ENCODE results near the gene SCNN1B.

Gene SCNN1B

GRCh38 chr16:23369416-23369815, 67.3 kb downstream of the SCNN1B start:
- Histone ChIP-seq H3K36me3 (ENCODE audit: control insufficient read depth, insufficient read depth, low read length) (no peaks in the 10 kb centered on the region), H3K4me1 (ENCODE audit: control insufficient read depth, insufficient read depth, low read length) (0 out of 2 replicates have a peak, but pooled peaks cover 2% of the 10 kb centered on the region), H3K9me3 (ENCODE audit: control insufficient read depth, insufficient read depth, low read length) (no peaks in the 10 kb centered on the region), H3K27ac (ENCODE audit: low read length) (no peak overlapping the region), H3K4me3 (ENCODE audit: low read length) (no peak overlapping the region), H3K27me3 (ENCODE audit: control insufficient read depth, insufficient read depth, low read length) (no peaks in the 10 kb centered on the region)
- DNase-seq (ENCODE audit: low read depth, low spot score): no peak
- WGBS (ENCODE audit: insufficient coverage, insufficient read length): no CpG with 5 or more reads among the region's 7 CpGs

GRCh38 chr16:23371368-23371767, 69.3 kb downstream of the SCNN1B start:
- DNase-seq (ENCODE audit: low read depth, low spot score): no peak
- WGBS (ENCODE audit: insufficient coverage, insufficient read length): no CpG with 5 or more reads among the region's 9 CpGs
- no peak overlapping the region for H3K4me3 ChIP-seq (ENCODE audit: low read length)
- no peaks in the 10 kb centered on the region for H3K27me3 ChIP-seq (ENCODE audit: control insufficient read depth, insufficient read depth, low read length)
- no peak overlapping the region for H3K27ac ChIP-seq (ENCODE audit: low read length)
- H3K4me1 ChIP-seq (ENCODE audit: control insufficient read depth, insufficient read depth, low read length): no peaks in the 10 kb centered on the region
- H3K9me3 ChIP-seq (ENCODE audit: control insufficient read depth, insufficient read depth, low read length): no peaks in the 10 kb centered on the region
- H3K36me3 ChIP-seq (ENCODE audit: control insufficient read depth, insufficient read depth, low read length): no peaks in the 10 kb centered on the region

GRCh38 chr16:23373436-23374219, 71.5 kb downstream of the SCNN1B start:
- no peaks in the 10 kb centered on the region for H3K27me3 ChIP-seq (ENCODE audit: control insufficient read depth, insufficient read depth, low read length)

DNA sequence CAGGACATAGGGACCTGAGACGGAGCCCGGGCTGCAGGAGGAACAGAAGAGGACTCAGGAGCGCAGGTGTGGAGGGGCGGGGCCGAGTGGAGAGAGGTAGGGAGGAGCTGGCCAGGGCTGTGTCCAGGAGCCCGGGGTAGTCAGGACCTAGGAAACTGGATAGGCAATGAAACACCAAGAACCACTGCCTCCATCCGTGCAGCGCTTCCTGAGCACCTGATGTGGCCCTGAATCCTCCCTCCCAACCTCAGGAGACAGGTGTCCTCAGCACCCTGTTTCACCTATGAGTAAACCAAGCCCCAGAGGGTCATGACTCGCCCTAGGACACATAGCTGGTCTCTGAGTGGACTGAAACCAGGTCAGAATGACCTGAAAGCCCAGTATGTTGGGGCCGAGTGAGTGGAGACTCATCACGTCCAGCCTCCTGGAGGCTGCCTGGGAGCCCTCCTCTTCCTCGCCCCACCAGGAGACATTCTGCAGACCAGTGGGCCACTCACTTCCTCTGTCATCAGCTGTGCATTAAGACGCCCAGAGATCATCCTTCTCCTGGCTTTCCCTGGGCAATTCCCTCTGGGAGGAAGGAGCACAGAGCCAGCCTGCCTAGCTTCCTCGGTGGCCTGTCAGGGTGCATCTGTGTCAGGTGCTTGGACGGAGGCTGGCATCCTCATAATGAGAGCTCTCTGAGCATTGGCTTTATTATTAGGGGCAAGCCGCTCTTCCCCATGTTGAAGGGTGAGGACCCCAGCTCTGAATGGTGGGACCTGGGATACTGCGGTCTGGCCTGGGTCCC, 72.8 kb downstream of the SCNN1B start:
- Histone ChIP-seq H3K9me3 (ENCODE audit: control insufficient read depth, insufficient read depth, low read length) (no peaks in the 10 kb centered on the region), H3K27me3 (ENCODE audit: control insufficient read depth, insufficient read depth, low read length) (no peaks in the 10 kb centered on the region), H3K4me1 (ENCODE audit: control insufficient read depth, insufficient read depth, low read length) (no peaks in the 10 kb centered on the region), H3K36me3 (ENCODE audit: control insufficient read depth, insufficient read depth, low read length) (no peaks in the 10 kb centered on the region), H3K4me3 (ENCODE audit: low read length) (no peak overlapping the region), H3K27ac (ENCODE audit: low read length) (no peak overlapping the region)
- no CpG with 5 or more reads among the region's 17 CpGs for WGBS (ENCODE audit: insufficient coverage, insufficient read length)
- no peak for DNase-seq (ENCODE audit: low read depth, low spot score)

More at GRCh38 chr16:23373436-23374219, 71.5 kb downstream of the SCNN1B start:
- Histone ChIP-seq H3K4me3 (ENCODE audit: low read length) (no peak overlapping the region), H3K4me1 (ENCODE audit: control insufficient read depth, insufficient read depth, low read length) (no peaks in the 10 kb centered on the region), H3K27ac (ENCODE audit: low read length) (no peak overlapping the region), H3K36me3 (ENCODE audit: control insufficient read depth, insufficient read depth, low read length) (no peaks in the 10 kb centered on the region), H3K9me3 (ENCODE audit: control insufficient read depth, insufficient read depth, low read length) (no peaks in the 10 kb centered on the region)
- DNase-seq (ENCODE audit: low read depth, low spot score): no peak
- WGBS (ENCODE audit: insufficient coverage, insufficient read length): no CpG with 5 or more reads among the region's 13 CpGs

GRCh38 chr16:23375643-23376042, 73.5 kb downstream of the SCNN1B start:
- Histone ChIP-seq H3K27ac (ENCODE audit: low read length) (no peak overlapping the region), H3K36me3 (ENCODE audit: control insufficient read depth, insufficient read depth, low read length) (no peaks in the 10 kb centered on the region), H3K4me1 (ENCODE audit: control insufficient read depth, insufficient read depth, low read length) (no peaks in the 10 kb centered on the region), H3K9me3 (ENCODE audit: control insufficient read depth, insufficient read depth, low read length) (no peaks in the 10 kb centered on the region), H3K4me3 (ENCODE audit: low read length) (no peak overlapping the region), H3K27me3 (ENCODE audit: control insufficient read depth, insufficient read depth, low read length) (no peaks in the 10 kb centered on the region)
- DNase-seq (ENCODE audit: low read depth, low spot score): no peak
- no CpG with 5 or more reads among the region's 7 CpGs for WGBS (ENCODE audit: insufficient coverage, insufficient read length)

DNA sequence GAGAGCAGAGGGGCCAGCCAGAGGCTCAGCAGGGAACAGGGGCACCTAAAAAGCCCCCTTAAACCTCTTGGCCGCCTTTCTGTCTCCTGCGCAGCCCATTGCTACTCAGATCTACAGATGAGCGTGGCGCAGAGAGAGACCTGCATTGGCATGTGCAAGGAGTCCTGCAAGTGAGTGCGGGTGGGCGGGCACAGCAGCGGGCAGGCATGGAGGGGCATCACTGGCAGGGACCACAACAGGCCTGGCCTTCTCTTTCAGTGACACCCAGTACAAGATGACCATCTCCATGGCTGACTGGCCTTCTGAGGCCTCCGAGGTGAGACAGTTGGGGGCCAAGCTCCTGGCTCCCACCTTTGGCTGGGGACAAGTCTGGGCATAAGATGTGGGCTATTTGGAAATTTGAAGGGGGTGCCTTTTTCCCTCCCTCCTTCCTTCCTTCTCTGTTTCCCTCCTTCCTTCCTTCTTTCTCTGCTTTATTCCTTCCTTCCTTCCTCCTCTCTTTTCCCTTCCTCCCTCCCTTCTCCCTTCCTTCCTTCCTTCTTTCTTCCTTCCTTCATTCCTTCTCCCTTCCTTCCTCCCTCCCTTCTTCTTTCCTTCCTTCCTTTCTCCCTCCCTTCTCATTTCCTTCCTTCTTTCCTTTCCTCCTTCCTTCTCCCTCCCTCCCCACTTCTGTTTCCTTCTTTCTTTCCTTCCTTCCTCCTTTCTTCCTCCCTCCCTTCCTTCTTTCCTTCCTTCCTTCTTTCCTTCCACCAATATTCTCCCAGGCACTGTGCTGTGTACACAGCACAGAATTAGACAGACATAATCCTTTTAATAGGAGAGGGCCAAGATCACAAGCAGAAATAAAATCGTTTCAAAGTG, 75.2 kb downstream of the SCNN1B start:
- H3K36me3 ChIP-seq (ENCODE audit: control insufficient read depth, insufficient read depth, low read length): no peaks in the 10 kb centered on the region
- no peaks in the 10 kb centered on the region for H3K27me3 ChIP-seq (ENCODE audit: control insufficient read depth, insufficient read depth, low read length)
- DNase-seq (ENCODE audit: low read depth, low spot score): no peak
- H3K9me3 ChIP-seq (ENCODE audit: control insufficient read depth, insufficient read depth, low read length): no peaks in the 10 kb centered on the region
- WGBS (ENCODE audit: insufficient coverage, insufficient read length): no CpG with 5 or more reads among the region's 9 CpGs
- H3K4me3 ChIP-seq (ENCODE audit: low read length): no peak overlapping the region; the same call in 1 of the 2 replicates
- no peak overlapping the region for H3K27ac ChIP-seq (ENCODE audit: low read length)
- no peaks in the 10 kb centered on the region for H3K4me1 ChIP-seq (ENCODE audit: control insufficient read depth, insufficient read depth, low read length)

GRCh38 chr16:23378256-23378655, 76.2 kb downstream of the SCNN1B start:
- H3K9me3 ChIP-seq (ENCODE audit: control insufficient read depth, insufficient read depth, low read length): no peaks in the 10 kb centered on the region
- H3K4me1 ChIP-seq (ENCODE audit: control insufficient read depth, insufficient read depth, low read length): no peaks in the 10 kb centered on the region
- WGBS (ENCODE audit: insufficient coverage, insufficient read length): no CpG with 5 or more reads among the region's 8 CpGs
- DNase-seq (ENCODE audit: low read depth, low spot score): no peak
- H3K27me3 ChIP-seq (ENCODE audit: control insufficient read depth, insufficient read depth, low read length): no peaks in the 10 kb centered on the region
- H3K36me3 ChIP-seq (ENCODE audit: control insufficient read depth, insufficient read depth, low read length): no peaks in the 10 kb centered on the region
- H3K27ac ChIP-seq (ENCODE audit: low read length): no peak overlapping the region
- H3K4me3 ChIP-seq (ENCODE audit: low read length): no peak overlapping the region

GRCh38 chr16:23378921-23379320, 76.8 kb downstream of the SCNN1B start:
- 100% methylated on average over 5 of the region's 5 CpGs for WGBS (ENCODE audit: insufficient coverage, insufficient read length)
- Histone ChIP-seq H3K4me1 (ENCODE audit: control insufficient read depth, insufficient read depth, low read length) (no peaks in the 10 kb centered on the region), H3K36me3 (ENCODE audit: control insufficient read depth, insufficient read depth, low read length) (no peaks in the 10 kb centered on the region), H3K27ac (ENCODE audit: low read length) (no peak overlapping the region), H3K27me3 (ENCODE audit: control insufficient read depth, insufficient read depth, low read length) (no peaks in the 10 kb centered on the region), H3K4me3 (ENCODE audit: low read length) (no peak overlapping the region), H3K9me3 (ENCODE audit: control insufficient read depth, insufficient read depth, low read length) (no peaks in the 10 kb centered on the region)
- no peak for DNase-seq (ENCODE audit: low read depth, low spot score)

GRCh38 chr16:23379707-23380106, 77.6 kb downstream of the SCNN1B start:
- Histone ChIP-seq H3K36me3 (ENCODE audit: control insufficient read depth, insufficient read depth, low read length) (no peaks in the 10 kb centered on the region), H3K27me3 (ENCODE audit: control insufficient read depth, insufficient read depth, low read length) (no peaks in the 10 kb centered on the region), H3K4me3 (ENCODE audit: low read length) (no peak overlapping the region), H3K4me1 (ENCODE audit: control insufficient read depth, insufficient read depth, low read length) (no peaks in the 10 kb centered on the region), H3K9me3 (ENCODE audit: control insufficient read depth, insufficient read depth, low read length) (no peaks in the 10 kb centered on the region), H3K27ac (ENCODE audit: low read length) (no peak overlapping the region)
- no CpG with 5 or more reads among the region's 10 CpGs for WGBS (ENCODE audit: insufficient coverage, insufficient read length)
- no peak for DNase-seq (ENCODE audit: low read depth, low spot score)

- H3K9me3 ChIP-seq (ENCODE audit: control insufficient read depth, insufficient read depth, low read length): no peaks in the 10 kb centered on the region
- H3K27me3 ChIP-seq (ENCODE audit: control insufficient read depth, insufficient read depth, low read length): no peaks in the 10 kb centered on the region
- no peaks in the 10 kb centered on the region for H3K36me3 ChIP-seq (ENCODE audit: control insufficient read depth, insufficient read depth, low read length)
- no peak overlapping the region for H3K4me3 ChIP-seq (ENCODE audit: low read length)
- WGBS (ENCODE audit: insufficient coverage, insufficient read length): no CpG with 5 or more reads among the region's 20 CpGs
- no peak overlapping the region for H3K27ac ChIP-seq (ENCODE audit: low read length)
- DNase-seq (ENCODE audit: low read depth, low spot score): no peak
- H3K4me1 ChIP-seq (ENCODE audit: control insufficient read depth, insufficient read depth, low read length): no peaks in the 10 kb centered on the region
Measured at GRCh38 chr16:23380501-23380951, 78.4 kb downstream of the SCNN1B start.
